Endothelial cell of umbilical vein (primary cell): ENCODE results near the gene PCNT. TPM values are rescaled to one million over a fixed set of nuclear protein-coding genes. Genes with fewer than 3 reads are reported as not detected.

Experiments
- BruUV-seq: library from RNA; stranded (reverse); fragments of 400-500 nt; replicated peaks from 2 replicates; lab custom pipeline; 2021; lab: Mats Ljungman, UMichigan
- CTCF ChIA-PET: fragments of 300-600, 350-600 bp; sonication (Branson Sonifier 250); formaldehyde crosslinking; loops from one replicate; lab custom pipeline; 2021; ENCODE audit warnings: antibody characterized with exemption, inconsistent platforms; lab: Charles Lee
- POLR2A ChIA-PET: fragments of 300-600, 350-600 bp; sonication (Branson Sonifier 250); formaldehyde crosslinking; loops from one replicate; lab custom pipeline; 2021; ENCODE audit warnings: antibody characterized with exemption, inconsistent platforms; lab: Charles Lee
- DNase-seq: peaks from one replicate; pipeline ENCODE4 v3.0.0-alpha.2; 2011; ENCODE audit warnings: low read depth, low spot score
- FAIRE-seq: peaks from 2 replicates; lab custom pipeline; 2011; peaks lifted over from hg19 to GRCh38; lab: Jason Lieb, UNC
- H2AFZ ChIP-seq: 2 replicates; pipeline ENCODE4 v1.6.0; 2012; ENCODE audit warnings: low read depth, low read length, control low read depth, inconsistent platforms
- H3K27ac ChIP-seq: 2 replicates; pipeline ENCODE4 v1.5.1; 2011; ENCODE audit warnings: low read depth, mild to moderate bottlenecking, control low read depth, low read length, moderate library complexity; ENCODE audit not compliant: insufficient read depth
- H3K27me3 ChIP-seq, 2 experiments: 2 replicates each; pipeline versions ENCODE4 v1.6.0 to v1.6.1; 2011; ENCODE audit warnings: low read length in 2 of 2, mixed read lengths in 1 of 2; ENCODE audit not compliant: control insufficient read depth in 2 of 2, insufficient read depth in 2 of 2
- H3K36me3 ChIP-seq, 2 experiments: 2 replicates in 1 of 2; 3 replicates in 1 of 2; pipeline ENCODE4 v1.5.1; 2011; ENCODE audit warnings: low read length in 2 of 2, mild to moderate bottlenecking in 1 of 2, moderate library complexity in 1 of 2; ENCODE audit not compliant: control insufficient read depth in 2 of 2, insufficient read depth in 2 of 2; ENCODE audit errors: extremely low read depth in 1 of 2
- H3K4me1 ChIP-seq: 3 replicates; pipeline ENCODE4 v1.5.1; 2011; ENCODE audit warnings: mild to moderate bottlenecking, low read length; ENCODE audit not compliant: control insufficient read depth, insufficient read depth; ENCODE audit errors: extremely low read depth
- H3K4me2 ChIP-seq: 2 replicates; pipeline ENCODE4 v1.6.1; 2011; ENCODE audit warnings: low read length, control low read depth, mixed read lengths; ENCODE audit not compliant: insufficient read depth
- H3K4me3 ChIP-seq, 3 experiments: fragments of 200-600 bp in 1 of 3; sonication (generic), shearing (Covaris generic) in 1 of 3; replicated peaks in 1 of 3; 2 replicates each; pipeline ENCODE4 v1.5.1; 2011 to 2016; ENCODE audit warnings: control low read depth in 3 of 3, low read length in 3 of 3, mild to moderate bottlenecking in 2 of 3, inconsistent platforms in 1 of 3, low read depth in 1 of 3, moderate library complexity in 1 of 3; ENCODE audit not compliant: insufficient read depth in 1 of 3
- H3K79me2 ChIP-seq: 2 replicates; pipeline ENCODE4 v1.6.0; 2012; ENCODE audit warnings: low read length, inconsistent platforms; ENCODE audit not compliant: control insufficient read depth, insufficient read depth
- H3K9ac ChIP-seq: replicated peaks from 2 replicates; pipeline ENCODE3; 2011; ENCODE audit warnings: low read length, control low read depth; ENCODE audit not compliant: insufficient read depth; ENCODE audit errors: extremely low read depth
- H3K9me1 ChIP-seq: replicated peaks from 3 replicates; pipeline ENCODE4 v1.6.0; 2011; ENCODE audit warnings: mild to moderate bottlenecking, low read length; ENCODE audit not compliant: control insufficient read depth, insufficient read depth; ENCODE audit errors: extremely low read depth
- H3K9me3 ChIP-seq: replicated peaks from 2 replicates; pipeline ENCODE4 v1.5.1; 2012; ENCODE audit warnings: low read length, inconsistent platforms; ENCODE audit not compliant: control insufficient read depth, insufficient read depth
- H4K20me1 ChIP-seq: replicated peaks from 2 replicates; pipeline ENCODE3; 2011; ENCODE audit warnings: mild to moderate bottlenecking, low read length; ENCODE audit not compliant: control insufficient read depth, insufficient read depth; ENCODE audit errors: extremely low read depth
- CTCF ChIP-seq, 2 donors: IDR thresholded peaks; 1 replicate in 1 of 2; 2 replicates in 1 of 2; pipeline ENCODE4 v1.5.1; 2011; ENCODE audit warnings: low read length in 2 of 2, mild to moderate bottlenecking in 2 of 2, moderate library complexity in 2 of 2, control low read depth in 1 of 2, inconsistent platforms in 1 of 2, low read depth in 1 of 2; ENCODE audit not compliant: insufficient read depth in 1 of 2; ENCODE audit errors: extremely low read depth in 1 of 2
- EZH2 ChIP-seq: IDR thresholded peaks from 2 replicates; pipeline ENCODE4 v1.6.1; 2012; ENCODE audit warnings: borderline replicate concordance, low read depth, mild to moderate bottlenecking, moderate library complexity, low read length, inconsistent platforms; ENCODE audit not compliant: severe bottlenecking
- FOS ChIP-seq: IDR thresholded peaks from 2 replicates; pipeline ENCODE4 v1.6.1; 2011; ENCODE audit warnings: mild to moderate bottlenecking, low read length, moderate library complexity, borderline replicate concordance; ENCODE audit not compliant: insufficient read depth
- JUN ChIP-seq: IDR thresholded peaks from 2 replicates; pipeline ENCODE4 v1.6.1; 2011; ENCODE audit warnings: borderline replicate concordance, low read depth; ENCODE audit not compliant: insufficient read length, insufficient read depth
- MAX ChIP-seq: IDR thresholded peaks from 2 replicates; pipeline ENCODE4 v1.6.1; 2011; ENCODE audit not compliant: insufficient read depth, insufficient read length
- POLR2A ChIP-seq: IDR thresholded peaks from 2 replicates; pipeline ENCODE4 v1.6.1; 2012; ENCODE audit warnings: low read depth, mild to moderate bottlenecking, control low read depth, low read length
- POLR2AphosphoS5 ChIP-seq: IDR thresholded peaks from 2 replicates; pipeline ENCODE4 v1.6.1; 2012; ENCODE audit warnings: low read depth, mild to moderate bottlenecking, control low read depth, low read length, moderate library complexity; ENCODE audit not compliant: insufficient read depth
- dilution Hi-C: fragments of 300-500 bp; cut with MboI; formaldehyde crosslinking; loops from one replicate; pipeline ENCODE4 v1.15.0; 2019; ENCODE audit warnings: low sequenced_read_pairs; ENCODE audit not compliant: extremely low pct_ligation_motif_present
- intact Hi-C: fragments of 100-400 bp; cut with micrococcal nuclease; formaldehyde crosslinking; loops from one replicate; pipeline ENCODE4 v1.10.0; 2022
- polyA plus RNA-seq, 4 experiments: library from polyadenylated mRNA; depleted of rRNA in 3 of 4; stranded (reverse) in 3 of 4; unstranded in 1 of 4; fragments of >200 nt; gene quantifications; 2 replicates each; pipeline versions ENCODE4 v1.2.1 to v1.2.3, GENCODE V29; 2011 to 2012; ENCODE audit warnings: missing spikeins in 1 of 4
- total RNA-seq: library from RNA; stranded (reverse); gene quantifications from 2 replicates; pipeline ENCODE4 v1.2.3, GENCODE V29; 2021

Gene PCNT
- total and polyA plus RNA-seq, 2 donors (not counting 3 experiments of a cell fraction or from before 2014, with no cell fraction given) = 9.6 to 49.5 TPM

GRCh38 chr21:46366561-46366960 lies 42.6 kb downstream of the PCNT start:
- no peak for DNase-seq
- H3K4me2 ChIP-seq = no peak overlapping the region
- H3K27me3 ChIP-seq = no peaks in the 10 kb centered on the region
- dilution Hi-C loops = no loop called here
- no peaks in the 10 kb centered on the region for H4K20me1 ChIP-seq
- H3K9me1 ChIP-seq = no peaks in the 10 kb centered on the region
- no peaks in the 10 kb centered on the region for H3K9me3 ChIP-seq
- H2AFZ ChIP-seq = no peak overlapping the region
- ChIA-PET POLR2A (no interaction called here), CTCF (no interaction called here)
- TF ChIP-seq JUN = no peak
- TF ChIP-seq MAX = no peak
- TF ChIP-seq CTCF (IDR thresholded peaks at IDR 0.05; ENCODE audit: extremely low read depth in 1 of 2, insufficient read depth in 1 of 2, low read depth in 1 of 2, low read length in 2 of 2) = no peak
- no peak for TF ChIP-seq EZH2
- no peak for TF ChIP-seq POLR2AphosphoS5
- TF ChIP-seq POLR2A = no peak
- TF ChIP-seq FOS = no peak
- intact Hi-C loops = no loop called here
- BruUV-seq = TSS peak; percentile 63
- no peaks in the 10 kb centered on the region for H3K4me1 ChIP-seq
- peaks cover 4 to 15% of the 10 kb centered on the region in 2 experiments for H3K36me3 ChIP-seq
- no peak overlapping the region for H3K4me3 ChIP-seq
- FAIRE-seq = no peak
- peaks cover 3% of the 10 kb centered on the region for H3K79me2 ChIP-seq
- no peak overlapping the region for H3K9ac ChIP-seq
- no peak overlapping the region for H3K27ac ChIP-seq
